Fibroblast of pulmonary artery (primary cell): ENCODE data around the gene RAB34.

Experiments
- DNase-seq: peaks from one replicate; pipeline ENCODE4 v3.0.0-alpha.2; 2010; ENCODE audit warnings: low read depth
- H3K4me3 ChIP-seq: replicated peaks from 2 replicates; pipeline ENCODE4 v1.5.1; 2011; ENCODE audit warnings: low read depth, mild to moderate bottlenecking, control low read depth, low read length, moderate library complexity
- CTCF ChIP-seq: IDR thresholded peaks from 2 replicates; pipeline ENCODE4 v1.5.1; 2011; ENCODE audit warnings: mild to moderate bottlenecking, control low read depth, low read length, inconsistent platforms; ENCODE audit errors: missing control alignments

The RAB34 gene

GRCh38 chr17:28675980-28676379, 41.7 kb downstream of the RAB34 start:
- TF ChIP-seq CTCF: peak; percentile 17
- DNase-seq: no peak
- no peak overlapping the region for H3K4me3 ChIP-seq

- no peak overlapping the region for H3K4me3 ChIP-seq
- DNase-seq: no peak
- no peak for TF ChIP-seq CTCF
Observed at GRCh38 chr17:28675490-28675889, 42.2 kb downstream of the RAB34 start.

- no peak overlapping the region for H3K4me3 ChIP-seq
- no peak for DNase-seq
- no peak for TF ChIP-seq CTCF
Observed at GRCh38 chr17:28669918-28670317, 47.8 kb downstream of the RAB34 start.

GRCh38 chr17:28667870-28668269, 49.8 kb downstream of the RAB34 start:
- no peak for DNase-seq
- TF ChIP-seq CTCF: no peak
- H3K4me3 ChIP-seq: no peak overlapping the region

GRCh38 chr17:28665994-28666393, 51.7 kb downstream of the RAB34 start:
- no peak overlapping the region for H3K4me3 ChIP-seq
- DNase-seq: no peak
- no peak for TF ChIP-seq CTCF
